Upper lobe of right lung (tissue), 1 donor: ENCODE results near the gene CCND3. TPM values are rescaled to one million over a fixed set of nuclear protein-coding genes. Genes with fewer than 3 reads are reported as not detected.
A peak's percentile ranks its signal among the peaks of the same experiment; 100 is the strongest.

Experiments
- ATAC-seq: fragments of 200-7000 bp; cut with Tn5 transposase; one replicate; pipeline ENCODE4 v1.9.1; 2020; ENCODE audit warnings: mild to moderate bottlenecking, moderate library complexity
- DNase-seq: peaks from one replicate; pipeline ENCODE4 v3.0.0-alpha.2; 2020
- H3K27ac ChIP-seq: fragments of 200-600 bp; one replicate; pipeline ENCODE4 v1.8.0; 2022
- H3K27me3 ChIP-seq: fragments of 200-600 bp; one replicate; pipeline ENCODE4 v1.8.0; 2022; ENCODE audit warnings: mild to moderate bottlenecking
- H3K36me3 ChIP-seq: fragments of 200-600 bp; one replicate; pipeline ENCODE4 v1.8.0; 2022
- H3K4me1 ChIP-seq: fragments of 200-600 bp; one replicate; pipeline ENCODE4 v1.8.0; 2022
- H3K4me3 ChIP-seq: fragments of 200-600 bp; one replicate; pipeline ENCODE4 v1.8.0; 2022; ENCODE audit warnings: mild to moderate bottlenecking
- H3K9me3 ChIP-seq: fragments of 200-600 bp; one replicate; pipeline ENCODE4 v1.8.0; 2022
- intact Hi-C: fragments of 100-400 bp; cut with DNase I; formaldehyde crosslinking; loops from one replicate; pipeline ENCODE4 v1.11.0; 2022
- total RNA-seq: library from RNA; stranded (reverse); fragmentation: NEBNext Ultra II Directional; extraction: Animal tissue kit (Norgen Biotek cat#: 25700); gene quantifications from one replicate; pipeline ENCODE4 v1.2.1, GENCODE V29; 2021
- TF ChIP-seq, protein P1 (sequence below): fragments of 200-600 bp; IDR thresholded peaks from one replicate; pipeline ENCODE4 v1.8.0; 2022; ENCODE audit warnings: antibody characterized with exemption
- donor health status: DM: no; HTN: yes; CAD: no; lungs with severe emphysema.

CCND3 gene
- total RNA-seq, 1 donor from 2014 or later = 186 TPM

- intact Hi-C loops = no loop called here
- Histone ChIP-seq H3K4me1 (peaks cover 57% of the 10 kb centered on the region), H3K27ac (peak overlapping the region; percentile 61), H3K4me3 (no peak overlapping the region), H3K36me3 (no peaks in the 10 kb centered on the region), H3K27me3 (no peaks in the 10 kb centered on the region), H3K9me3 (no peaks in the 10 kb centered on the region)
- ATAC-seq = no peak
- TF ChIP-seq, protein P1, sequence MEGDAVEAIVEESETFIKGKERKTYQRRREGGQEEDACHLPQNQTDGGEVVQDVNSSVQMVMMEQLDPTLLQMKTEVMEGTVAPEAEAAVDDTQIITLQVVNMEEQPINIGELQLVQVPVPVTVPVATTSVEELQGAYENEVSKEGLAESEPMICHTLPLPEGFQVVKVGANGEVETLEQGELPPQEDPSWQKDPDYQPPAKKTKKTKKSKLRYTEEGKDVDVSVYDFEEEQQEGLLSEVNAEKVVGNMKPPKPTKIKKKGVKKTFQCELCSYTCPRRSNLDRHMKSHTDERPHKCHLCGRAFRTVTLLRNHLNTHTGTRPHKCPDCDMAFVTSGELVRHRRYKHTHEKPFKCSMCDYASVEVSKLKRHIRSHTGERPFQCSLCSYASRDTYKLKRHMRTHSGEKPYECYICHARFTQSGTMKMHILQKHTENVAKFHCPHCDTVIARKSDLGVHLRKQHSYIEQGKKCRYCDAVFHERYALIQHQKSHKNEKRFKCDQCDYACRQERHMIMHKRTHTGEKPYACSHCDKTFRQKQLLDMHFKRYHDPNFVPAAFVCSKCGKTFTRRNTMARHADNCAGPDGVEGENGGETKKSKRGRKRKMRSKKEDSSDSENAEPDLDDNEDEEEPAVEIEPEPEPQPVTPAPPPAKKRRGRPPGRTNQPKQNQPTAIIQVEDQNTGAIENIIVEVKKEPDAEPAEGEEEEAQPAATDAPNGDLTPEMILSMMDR = no peak
- no peak for DNase-seq
Measured at GRCh38 chr6:41966214-41966920, 24.8 kb upstream of the CCND3 start.

- Histone ChIP-seq H3K27ac (no peak overlapping the region), H3K4me3 (no peak overlapping the region), H3K36me3 (no peaks in the 10 kb centered on the region), H3K9me3 (no peaks in the 10 kb centered on the region), H3K4me1 (peaks cover 50% of the 10 kb centered on the region), H3K27me3 (no peaks in the 10 kb centered on the region)
- ATAC-seq (no peak), DNase-seq (no peak)
- TF ChIP-seq, protein P1 = no peak
- intact Hi-C loops = no loop called here
Measured at GRCh38 chr6:41965429-41966213, 24.0 kb upstream of the CCND3 start.

DNA sequence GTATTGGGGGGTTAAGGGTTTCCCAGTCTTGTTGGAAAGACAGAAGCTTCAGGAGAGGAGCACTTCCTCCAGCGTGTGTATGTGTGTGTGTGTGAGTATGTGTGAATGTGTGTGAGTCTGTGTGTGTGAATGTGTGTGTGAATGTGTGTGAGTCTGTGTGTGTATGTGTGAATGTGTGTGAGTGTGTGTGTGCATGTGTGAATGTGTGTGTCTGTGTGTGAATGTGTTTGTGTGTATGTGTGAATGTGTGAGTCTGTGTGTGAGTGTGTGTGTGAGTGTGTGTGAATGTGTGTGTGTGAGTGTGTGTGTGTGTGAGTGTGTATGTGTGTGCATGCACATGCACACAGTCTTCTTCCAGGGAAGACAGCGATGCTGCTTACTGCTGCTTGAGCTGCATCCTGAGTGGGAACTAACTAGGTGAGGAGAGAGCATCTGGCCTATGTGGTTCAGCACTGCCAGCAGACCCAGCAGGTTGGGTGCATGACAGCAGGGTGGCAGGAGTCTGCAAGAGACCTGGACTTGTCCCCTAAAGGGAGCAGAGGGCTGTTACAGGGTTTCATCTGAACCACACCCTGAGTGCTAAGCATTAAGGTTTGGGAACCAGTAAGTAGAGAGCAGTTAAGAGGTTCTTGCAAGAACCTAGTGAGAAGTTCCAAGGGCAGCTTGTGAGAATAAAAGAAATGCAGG lies 22.7 kb upstream of the CCND3 start:
- ATAC-seq = peak; percentile 18

GRCh38 chr6:41963371-41963770 lies 21.8 kb upstream of the CCND3 start:
- Histone ChIP-seq H3K27ac (no peak overlapping the region), H3K4me3 (no peak overlapping the region), H3K9me3 (no peaks in the 10 kb centered on the region), H3K4me1 (peaks cover 38% of the 10 kb centered on the region), H3K27me3 (no peaks in the 10 kb centered on the region), H3K36me3 (no peaks in the 10 kb centered on the region)
- intact Hi-C loops = no loop called here
- ATAC-seq (no peak), DNase-seq (no peak)
- TF ChIP-seq, protein P1 = no peak

More for the DNA sequence above, 22.7 kb upstream of the CCND3 start:
- H3K9me3 ChIP-seq = no peaks in the 10 kb centered on the region
- no peak for DNase-seq
- intact Hi-C loops = no loop called here
- no peak overlapping the region for H3K27ac ChIP-seq
- H3K27me3 ChIP-seq = no peaks in the 10 kb centered on the region
- no peaks in the 10 kb centered on the region for H3K36me3 ChIP-seq
- no peak overlapping the region for H3K4me3 ChIP-seq
- peaks cover 38% of the 10 kb centered on the region for H3K4me1 ChIP-seq
- TF ChIP-seq, protein P1 = no peak

DNA sequence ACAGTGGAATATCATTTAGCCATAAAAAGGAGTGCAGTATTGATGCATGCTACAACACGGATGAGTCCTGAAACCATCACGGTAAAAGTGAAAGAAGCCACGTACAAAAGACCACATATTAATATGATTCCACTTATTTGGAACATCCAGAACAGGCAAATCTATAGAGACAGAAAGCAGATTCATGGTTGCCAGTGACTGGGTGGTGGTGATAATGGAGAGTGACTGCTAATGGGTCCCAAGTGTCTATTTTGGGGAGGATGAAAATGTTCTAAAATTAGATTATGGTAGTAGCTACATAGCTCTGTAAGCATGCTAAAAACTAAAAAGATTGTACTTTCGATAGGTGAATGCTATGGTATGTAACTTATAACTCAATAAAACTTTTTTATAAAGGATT lies 18.4 kb upstream of the CCND3 start:
- ATAC-seq = no peak
- intact Hi-C loops = no loop called here

More for the DNA sequence above, 18.4 kb upstream of the CCND3 start:
- H3K9me3 ChIP-seq = no peaks in the 10 kb centered on the region
- no peak overlapping the region for H3K4me3 ChIP-seq
- H3K27me3 ChIP-seq = no peaks in the 10 kb centered on the region
- H3K4me1 ChIP-seq = peaks cover 7% of the 10 kb centered on the region
- no peaks in the 10 kb centered on the region for H3K36me3 ChIP-seq
- TF ChIP-seq, protein P1 = no peak
- no peak for DNase-seq
- H3K27ac ChIP-seq = no peak overlapping the region
